ENCODE results near the gene FAM209A. TPM values are rescaled to one million over a fixed set of nuclear protein-coding genes. Genes with fewer than 3 reads are reported as not detected.
A peak's percentile ranks its signal among the peaks of the same experiment; 100 is the strongest.
"Not testable (repeated sequence)": the region's sequence is repeated elsewhere in the genome, so short reads cannot be mapped to it uniquely, and the experiment has no call there.

FAM209A gene
- total and polyA plus RNA-seq, 10 of the 15 experiments (the other 5 are each of a cell fraction or from before 2014, with no cell fraction given), result 0.11 to 0.51 (median 0.32) TPM; not detected in 4

DNA sequence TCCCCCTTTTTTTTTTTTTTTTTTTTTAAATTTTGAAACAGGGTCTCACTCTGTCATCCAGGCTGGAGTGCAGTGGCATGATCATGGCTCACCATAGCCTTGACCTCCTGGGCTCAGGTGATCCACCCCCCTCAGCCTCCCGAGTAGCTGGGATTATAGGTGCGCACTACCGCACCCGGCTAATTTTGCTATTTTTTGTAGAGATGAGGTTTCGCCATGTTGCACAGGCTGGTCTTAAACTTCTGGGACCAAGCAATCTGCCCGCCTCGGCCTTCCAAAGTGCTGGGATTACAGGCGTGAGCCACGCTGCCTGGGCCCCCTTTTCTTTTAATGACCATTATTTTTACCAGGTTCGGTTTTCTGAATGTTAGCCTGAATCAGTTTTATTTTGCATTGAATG is 5.0 kb upstream of the FAM209A start:
- ChIA-PET CTCF (no interaction called here), POLR2A (interaction anchor here (1.0 kb wide), 1 partner anchor 12 kb away, joined by 6 read pairs; no protein-coding TSS in a partner anchor), RAD21 (ENCODE audit: unreplicated experiment) (no interaction called here), SMC1A (ENCODE audit: uncharacterized antibody, unreplicated experiment) (interaction anchor here (0.7 kb wide), 1 partner anchor 113 kb away, joined by 3 read pairs; no protein-coding TSS in a partner anchor)
- Histone ChIP-seq H3K4me3 (no peak overlapping the region), H3K27ac (ENCODE audit: control insufficient read depth, insufficient read depth) (no peak overlapping the region), H2AFZ (ENCODE audit: control insufficient read depth, low read depth, low read length) (no peak overlapping the region), H3K36me3 (ENCODE audit: control insufficient read depth in 2 of 2, insufficient read depth in 2 of 2, low read length in 1 of 2) (peaks cover 4 to 37% of the 10 kb centered on the region in 2 experiments), H3K9me3 (replicated peaks; ENCODE audit: control insufficient read depth, insufficient read depth, low read length) (peaks cover 7% of the 10 kb centered on the region; the same call in 2 of the 3 replicates), H3K4me1 (ENCODE audit: control insufficient read depth, insufficient read depth, low read length) (no peaks in the 10 kb centered on the region), H3K27me3 (replicated peaks in 1 of 2; ENCODE audit: control insufficient read depth in 2 of 2, insufficient read depth in 2 of 2, low read length in 1 of 2) (no peaks in the 10 kb centered on the region), H3K79me2 (ENCODE audit: control insufficient read depth, insufficient read depth, low read length) (no peaks in the 10 kb centered on the region), H3K4me2 (ENCODE audit: control insufficient read depth, insufficient read depth) (no peak overlapping the region), H4K20me1 (ENCODE audit: control insufficient read depth, insufficient read depth) (no peaks in the 10 kb centered on the region), H3K9ac (ENCODE audit: control insufficient read depth, insufficient read depth, low read length) (no peak overlapping the region)
- no peak for ATAC-seq
- TF ChIP-seq JUND (IDR thresholded peaks at IDR 0.05; ENCODE audit: low read depth, low read length), result no peak
- TF ChIP-seq E2F4 (IDR thresholded peaks at IDR 0.05; ENCODE audit: low read depth, low read length), result no peak
- no peak for TF ChIP-seq POLR2A (IDR thresholded peaks at IDR 0.05; ENCODE audit: low read depth, low read length)
- no peak for TF ChIP-seq MTA3 (IDR thresholded peaks at IDR 0.05; ENCODE audit: borderline replicate concordance, low read length)
- TF ChIP-seq SRF (IDR thresholded peaks at IDR 0.05; ENCODE audit: low read depth in 2 of 2, low read length in 2 of 2), result no peak
- BruUV-seq (replicated peaks), result no TSS peak
- FAIRE-seq, result no peak
- no peak for DNase-seq (ENCODE audit: low read depth, low spot score)
- in situ Hi-C loops (cut with MboI) (no loop called here), intact Hi-C loops (cut with micrococcal nuclease; ENCODE audit: unreplicated experiment) (no loop called here)
- 97% methylated on average over 10 of the region's 10 CpGs for WGBS (ENCODE audit: insufficient coverage, insufficient replicate concordance, low lambda C conversion rate, missing lambda C conversion rate)

GRCh38 chr20:56520180-56520579 is 4.4 kb upstream of the FAM209A start:
- Histone ChIP-seq H3K27me3 (replicated peaks in 1 of 2; ENCODE audit: control insufficient read depth in 2 of 2, insufficient read depth in 2 of 2, low read length in 1 of 2) (no peaks in the 10 kb centered on the region), H3K79me2 (ENCODE audit: control insufficient read depth, insufficient read depth, low read length) (no peaks in the 10 kb centered on the region), H3K9ac (ENCODE audit: control insufficient read depth, insufficient read depth, low read length) (no peak overlapping the region), H3K36me3 (ENCODE audit: control insufficient read depth in 2 of 2, insufficient read depth in 2 of 2, low read length in 1 of 2) (peaks cover 4 to 37% of the 10 kb centered on the region in 2 experiments), H3K27ac (ENCODE audit: control insufficient read depth, insufficient read depth) (no peak overlapping the region), H3K4me3 (no peak overlapping the region), H4K20me1 (ENCODE audit: control insufficient read depth, insufficient read depth) (no peaks in the 10 kb centered on the region), H3K4me1 (ENCODE audit: control insufficient read depth, insufficient read depth, low read length) (no peaks in the 10 kb centered on the region), H3K9me3 (replicated peaks; ENCODE audit: control insufficient read depth, insufficient read depth, low read length) (peaks cover 7% of the 10 kb centered on the region; the same call in 2 of the 3 replicates), H2AFZ (ENCODE audit: control insufficient read depth, low read depth, low read length) (no peak overlapping the region), H3K4me2 (ENCODE audit: control insufficient read depth, insufficient read depth) (no peak overlapping the region)
- over 99% methylated on average over 10 of the region's 10 CpGs for WGBS (ENCODE audit: insufficient coverage, insufficient replicate concordance, low lambda C conversion rate, missing lambda C conversion rate)
- BruUV-seq (replicated peaks), result no TSS peak
- CTCF ChIA-PET, result no interaction called here
- RAD21 ChIA-PET (ENCODE audit: unreplicated experiment), result no interaction called here
- no peak for FAIRE-seq
- in situ Hi-C loops (cut with MboI), result no loop called here
- TF ChIP-seq POLR2A (IDR thresholded peaks at IDR 0.05; ENCODE audit: low read depth, low read length) (peak; percentile 32; the same call in 1 of the 2 replicates), RAD21 (IDR thresholded peaks at IDR 0.05; ENCODE audit: insufficient read depth, low read depth, low read length) (no peak)
- POLR2A ChIA-PET, result interaction anchor here (1.0 kb wide), 1 partner anchor 11 kb away, joined by 6 read pairs; no protein-coding TSS in a partner anchor
- intact Hi-C loops (cut with micrococcal nuclease; ENCODE audit: unreplicated experiment), result no loop called here
- SMC1A ChIA-PET (ENCODE audit: uncharacterized antibody, unreplicated experiment), result no interaction called here
- no peak for ATAC-seq
- no peak for DNase-seq (ENCODE audit: low read depth, low spot score)

GRCh38 chr20:56520746-56521354 is 3.7 kb upstream of the FAM209A start:
- WGBS (ENCODE audit: insufficient coverage, insufficient replicate concordance, low lambda C conversion rate, missing lambda C conversion rate), result 93% methylated on average over 13 of the region's 13 CpGs
- RAD21 ChIA-PET (ENCODE audit: unreplicated experiment); POLR2A ChIA-PET: not testable (repeated sequence)

More at GRCh38 chr20:56520746-56521354, 3.7 kb upstream of the FAM209A start:
- SMC1A ChIA-PET (ENCODE audit: uncharacterized antibody, unreplicated experiment); H3K9me3 ChIP-seq (replicated peaks; ENCODE audit: control insufficient read depth, insufficient read depth, low read length); H3K4me1 ChIP-seq (ENCODE audit: control insufficient read depth, insufficient read depth, low read length); H3K9ac ChIP-seq (ENCODE audit: control insufficient read depth, insufficient read depth, low read length); H3K4me3 ChIP-seq; H3K27me3 ChIP-seq (replicated peaks in 1 of 2; ENCODE audit: control insufficient read depth in 2 of 2, insufficient read depth in 2 of 2, low read length in 1 of 2); H3K79me2 ChIP-seq (ENCODE audit: control insufficient read depth, insufficient read depth, low read length); H3K27ac ChIP-seq (ENCODE audit: control insufficient read depth, insufficient read depth); FAIRE-seq; in situ Hi-C loops (cut with MboI); H4K20me1 ChIP-seq (ENCODE audit: control insufficient read depth, insufficient read depth); H3K4me2 ChIP-seq (ENCODE audit: control insufficient read depth, insufficient read depth); H2AFZ ChIP-seq (ENCODE audit: control insufficient read depth, low read depth, low read length); DNase-seq (ENCODE audit: low read depth, low spot score); CTCF ChIA-PET; BruUV-seq (replicated peaks); intact Hi-C loops (cut with micrococcal nuclease; ENCODE audit: unreplicated experiment); ATAC-seq: not testable (repeated sequence)
- peaks cover 4 to 33% of the 10 kb centered on the region in 2 experiments for H3K36me3 ChIP-seq (ENCODE audit: control insufficient read depth in 2 of 2, insufficient read depth in 2 of 2, low read length in 1 of 2)
